Measurements from ENCODE around the gene SP9.

The SP9 gene

GRCh38 chr2:174334781-174335251, at the start of gene SP9:
SP9 (plus strand) TSS chr2:174334954; CDS start chr2:174335093, 139 bp downstream.
- DNase-seq (ENCODE audit: low read depth in 1 of 2, low spot score in 1 of 2) = no peak

GRCh38 chr2:174286172-174286571, 48.6 kb upstream of the SP9 start:
- no peak for DNase-seq (ENCODE audit: low read depth in 1 of 2, low spot score in 1 of 2)

GRCh38 chr2:174292908-174293307, 41.8 kb upstream of the SP9 start:
- DNase-seq (ENCODE audit: low read depth in 1 of 2, low spot score in 1 of 2) = no peak

GRCh38 chr2:174300114-174300513, 34.6 kb upstream of the SP9 start:
- no peak for DNase-seq (ENCODE audit: low read depth in 1 of 2, low spot score in 1 of 2)

GRCh38 chr2:174312581-174313234, 22.0 kb upstream of the SP9 start:
- DNase-seq (ENCODE audit: low read depth in 1 of 2, low spot score in 1 of 2) = no peak

- DNase-seq (ENCODE audit: low read depth in 1 of 2, low spot score in 1 of 2) = no peak
Observed at GRCh38 chr2:174322149-174322548, 12.6 kb upstream of the SP9 start.

- DNase-seq (ENCODE audit: low read depth in 1 of 2, low spot score in 1 of 2) = no peak
Observed at GRCh38 chr2:174322746-174323145, 12.0 kb upstream of the SP9 start.

GRCh38 chr2:174324530-174324929, 10.2 kb upstream of the SP9 start:
- no peak for DNase-seq (ENCODE audit: low read depth in 1 of 2, low spot score in 1 of 2)

- no peak for DNase-seq (ENCODE audit: low read depth in 1 of 2, low spot score in 1 of 2)
Observed at GRCh38 chr2:174325373-174326160, 9.2 kb upstream of the SP9 start.

GRCh38 chr2:174326161-174327020, 8.4 kb upstream of the SP9 start:
- no peak for DNase-seq (ENCODE audit: low read depth in 1 of 2, low spot score in 1 of 2)

- no peak for DNase-seq (ENCODE audit: low read depth in 1 of 2, low spot score in 1 of 2)
Observed at GRCh38 chr2:174327021-174327840, 7.5 kb upstream of the SP9 start.

- no peak for DNase-seq (ENCODE audit: low read depth in 1 of 2, low spot score in 1 of 2)
Observed at GRCh38 chr2:174327841-174328113, 7.0 kb upstream of the SP9 start.

GRCh38 chr2:174328114-174328960, 6.4 kb upstream of the SP9 start:
- DNase-seq (ENCODE audit: low read depth in 1 of 2, low spot score in 1 of 2) = no peak

- no peak for DNase-seq (ENCODE audit: low read depth in 1 of 2, low spot score in 1 of 2)
Observed at GRCh38 chr2:174328961-174329715, 5.6 kb upstream of the SP9 start.

GRCh38 chr2:174330945-174331594, 3.7 kb upstream of the SP9 start:
- DNase-seq (ENCODE audit: low read depth in 1 of 2, low spot score in 1 of 2) = no peak

- DNase-seq (ENCODE audit: low read depth in 1 of 2, low spot score in 1 of 2) = no peak
Observed at GRCh38 chr2:174331595-174332216, 3.0 kb upstream of the SP9 start.

- DNase-seq (ENCODE audit: low read depth in 1 of 2, low spot score in 1 of 2) = no peak
Observed at GRCh38 chr2:174332217-174332963, 2.4 kb upstream of the SP9 start.

- no peak for DNase-seq (ENCODE audit: low read depth in 1 of 2, low spot score in 1 of 2)
Observed at GRCh38 chr2:174333017-174333371, 1.8 kb upstream of the SP9 start.

Data from stimulated activated CD4-positive, alpha-beta T cell treated with anti-CD3 and anti-CD28 coated beads, Interleukin-15, amount 100 ng/mL, for 1 hour (primary cell).